GM13977 (cell line): Measurements from ENCODE around the gene CABP1.

Experiments
- DNase-seq: peaks from one replicate; pipeline ENCODE4 v3.0.0; 2012; ENCODE audit warnings: low spot score
- CTCF ChIP-seq: IDR thresholded peaks from 2 replicates; pipeline ENCODE4 v1.5.1; 2012; ENCODE audit warnings: mild to moderate bottlenecking, control low read depth; ENCODE audit not compliant: insufficient read depth; ENCODE audit errors: extremely low read depth, missing control alignments
- in situ Hi-C: fragments of 300-500 bp; cut with MboI; formaldehyde crosslinking; loops from one replicate; pipeline ENCODE4 v1.12.0; 2022; ENCODE audit warnings: low sequenced_read_pairs, low pct_unique_long_range_greater_than_20kb, mixed read lengths, inconsistent platforms; ENCODE audit not compliant: unreplicated experiment

CABP1 gene

GRCh38 chr12:120656008-120656407 is 15.6 kb downstream of the CABP1 start:
- in situ Hi-C loops: no loop called here
- no peak for TF ChIP-seq CTCF

GRCh38 chr12:120658286-120659150 is 18.1 kb downstream of the CABP1 start:
- no peak for TF ChIP-seq CTCF
- in situ Hi-C loops: no loop called here
- no peak for DNase-seq

More at GRCh38 chr12:120656008-120656407, 15.6 kb downstream of the CABP1 start:
- no peak for DNase-seq

GRCh38 chr12:120659151-120659525 is 18.7 kb downstream of the CABP1 start:
- in situ Hi-C loops: no loop called here
- TF ChIP-seq CTCF: no peak
- DNase-seq: no peak

- DNase-seq: no peak
- in situ Hi-C loops: no loop called here
Observed at GRCh38 chr12:120661432-120661831, 21.0 kb downstream of the CABP1 start.

GRCh38 chr12:120662879-120663278 is 22.5 kb downstream of the CABP1 start:
- TF ChIP-seq CTCF: no peak
- peak; percentile 80 for DNase-seq
- in situ Hi-C loops: no loop called here

More at GRCh38 chr12:120661432-120661831, 21.0 kb downstream of the CABP1 start:
- no peak for TF ChIP-seq CTCF

GRCh38 chr12:120663741-120664140 is 23.3 kb downstream of the CABP1 start:
- in situ Hi-C loops: no loop called here

More at GRCh38 chr12:120663741-120664140, 23.3 kb downstream of the CABP1 start:
- DNase-seq: no peak
- no peak for TF ChIP-seq CTCF
